Panc1 (cell line): Measurements from ENCODE around the gene UGT1A7.

Source experiments
- POLR2AphosphoS5 ChIP-seq: IDR thresholded peaks from 2 replicates; pipeline ENCODE4 v1.6.1; 2012; ENCODE audit warnings: mild to moderate bottlenecking, low read depth, low read length, moderate library complexity
- TCF7L2 ChIP-seq: IDR thresholded peaks from 2 replicates; pipeline ENCODE4 v1.6.1; 2011; ENCODE audit warnings: mild to moderate bottlenecking, low read depth, low read length, inconsistent platforms
- TF ChIP-seq, protein P1 (sequence below): fragments of 450-650 bp; IDR thresholded peaks from 2 replicates; pipeline ENCODE4 v1.5.1; 2017; ENCODE audit warnings: mild to moderate bottlenecking
- TF ChIP-seq, protein P2 (sequence below), 2 experiments: IDR thresholded peaks; 2 replicates each; pipeline ENCODE4 v1.6.1; 2011 to 2012; ENCODE audit warnings: low read depth in 2 of 2, control low read depth in 1 of 2, low read length in 1 of 2, mild to moderate bottlenecking in 1 of 2, moderate library complexity in 1 of 2; ENCODE audit not compliant: insufficient read depth in 1 of 2

- TF ChIP-seq, protein P1, sequence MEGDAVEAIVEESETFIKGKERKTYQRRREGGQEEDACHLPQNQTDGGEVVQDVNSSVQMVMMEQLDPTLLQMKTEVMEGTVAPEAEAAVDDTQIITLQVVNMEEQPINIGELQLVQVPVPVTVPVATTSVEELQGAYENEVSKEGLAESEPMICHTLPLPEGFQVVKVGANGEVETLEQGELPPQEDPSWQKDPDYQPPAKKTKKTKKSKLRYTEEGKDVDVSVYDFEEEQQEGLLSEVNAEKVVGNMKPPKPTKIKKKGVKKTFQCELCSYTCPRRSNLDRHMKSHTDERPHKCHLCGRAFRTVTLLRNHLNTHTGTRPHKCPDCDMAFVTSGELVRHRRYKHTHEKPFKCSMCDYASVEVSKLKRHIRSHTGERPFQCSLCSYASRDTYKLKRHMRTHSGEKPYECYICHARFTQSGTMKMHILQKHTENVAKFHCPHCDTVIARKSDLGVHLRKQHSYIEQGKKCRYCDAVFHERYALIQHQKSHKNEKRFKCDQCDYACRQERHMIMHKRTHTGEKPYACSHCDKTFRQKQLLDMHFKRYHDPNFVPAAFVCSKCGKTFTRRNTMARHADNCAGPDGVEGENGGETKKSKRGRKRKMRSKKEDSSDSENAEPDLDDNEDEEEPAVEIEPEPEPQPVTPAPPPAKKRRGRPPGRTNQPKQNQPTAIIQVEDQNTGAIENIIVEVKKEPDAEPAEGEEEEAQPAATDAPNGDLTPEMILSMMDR = no peak
- TF ChIP-seq POLR2AphosphoS5 (no peak), TCF7L2 (no peak)
- TF ChIP-seq, protein P2, sequence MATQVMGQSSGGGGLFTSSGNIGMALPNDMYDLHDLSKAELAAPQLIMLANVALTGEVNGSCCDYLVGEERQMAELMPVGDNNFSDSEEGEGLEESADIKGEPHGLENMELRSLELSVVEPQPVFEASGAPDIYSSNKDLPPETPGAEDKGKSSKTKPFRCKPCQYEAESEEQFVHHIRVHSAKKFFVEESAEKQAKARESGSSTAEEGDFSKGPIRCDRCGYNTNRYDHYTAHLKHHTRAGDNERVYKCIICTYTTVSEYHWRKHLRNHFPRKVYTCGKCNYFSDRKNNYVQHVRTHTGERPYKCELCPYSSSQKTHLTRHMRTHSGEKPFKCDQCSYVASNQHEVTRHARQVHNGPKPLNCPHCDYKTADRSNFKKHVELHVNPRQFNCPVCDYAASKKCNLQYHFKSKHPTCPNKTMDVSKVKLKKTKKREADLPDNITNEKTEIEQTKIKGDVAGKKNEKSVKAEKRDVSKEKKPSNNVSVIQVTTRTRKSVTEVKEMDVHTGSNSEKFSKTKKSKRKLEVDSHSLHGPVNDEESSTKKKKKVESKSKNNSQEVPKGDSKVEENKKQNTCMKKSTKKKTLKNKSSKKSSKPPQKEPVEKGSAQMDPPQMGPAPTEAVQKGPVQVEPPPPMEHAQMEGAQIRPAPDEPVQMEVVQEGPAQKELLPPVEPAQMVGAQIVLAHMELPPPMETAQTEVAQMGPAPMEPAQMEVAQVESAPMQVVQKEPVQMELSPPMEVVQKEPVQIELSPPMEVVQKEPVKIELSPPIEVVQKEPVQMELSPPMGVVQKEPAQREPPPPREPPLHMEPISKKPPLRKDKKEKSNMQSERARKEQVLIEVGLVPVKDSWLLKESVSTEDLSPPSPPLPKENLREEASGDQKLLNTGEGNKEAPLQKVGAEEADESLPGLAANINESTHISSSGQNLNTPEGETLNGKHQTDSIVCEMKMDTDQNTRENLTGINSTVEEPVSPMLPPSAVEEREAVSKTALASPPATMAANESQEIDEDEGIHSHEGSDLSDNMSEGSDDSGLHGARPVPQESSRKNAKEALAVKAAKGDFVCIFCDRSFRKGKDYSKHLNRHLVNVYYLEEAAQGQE (IDR thresholded peaks at IDR 0.05; ENCODE audit: insufficient read depth in 1 of 2, low read depth in 2 of 2, low read length in 1 of 2) = no peak
These were observed 26.7 kb upstream of the UGT1A7 start for GRCh38 chr2:233655043-233655442.
